Muscle of arm (tissue), 12 donors: ENCODE data around the gene NBPF15. TPM values are rescaled to one million over a fixed set of nuclear protein-coding genes. Genes with fewer than 3 reads are reported as not detected.

Experiments
- polyA plus RNA-seq, 12 donors: library from polyadenylated mRNA; unstranded; fragments of 120-200 nt; gene quantifications; one replicate each; pipeline ENCODE4 v1.2.1, GENCODE V29; 2013; ENCODE audit not compliant: insufficient read length in 12 of 12

Gene NBPF15
- polyA plus RNA-seq, 12 donors = 31.4 to 80.7 (median 47.9) TPM; not detected in 1

Other genes starting within 250 kb of the NBPF15 start
- under 1 TPM in 5 of 12 donors, not detected in 7; 0.20 to 0.81 (median 0.59) TPM for gene PPIAL4E, start 88.0 kb downstream of the NBPF15 start, polyA plus RNA-seq
- gene PPIAL4F, start 131.2 kb upstream of the NBPF15 start, polyA plus RNA-seq = not detected